Measurements from ENCODE around the gene SNX1. TPM values are rescaled to one million over a fixed set of nuclear protein-coding genes. Genes with fewer than 3 reads are reported as not detected.

The SNX1 gene
- total RNA-seq, 3 donors from 2014 or later = 88.4 to 96.4 (median 93.6) TPM

GRCh38 chr15:64143276-64143675 lies 47.5 kb downstream of the SNX1 start:
- DNase-seq (no peak), ATAC-seq (no peak)
- Mint-ChIP-seq H3K4me3 (no peak overlapping the region), H3K27me3 (ENCODE audit: low read depth) (no peaks in the 10 kb centered on the region), H3K4me1 (ENCODE audit: low read depth) (no peaks in the 10 kb centered on the region), H3K36me3 (ENCODE audit: insufficient read depth) (peaks cover 17% of the 10 kb centered on the region), H3K9me3 (no peaks in the 10 kb centered on the region)

- no peaks in the 10 kb centered on the region for H3K27me3 Mint-ChIP-seq (ENCODE audit: low read depth)
- ATAC-seq (no peak), DNase-seq (no peak)
- H3K4me3 Mint-ChIP-seq = no peak overlapping the region
- no peaks in the 10 kb centered on the region for H3K9me3 Mint-ChIP-seq
- peaks cover 15% of the 10 kb centered on the region for H3K36me3 Mint-ChIP-seq (ENCODE audit: insufficient read depth)
- no peaks in the 10 kb centered on the region for H3K4me1 Mint-ChIP-seq (ENCODE audit: low read depth)
Measured at GRCh38 chr15:64144192-64144564, 48.4 kb downstream of the SNX1 start.

- peaks cover 15% of the 10 kb centered on the region for H3K36me3 Mint-ChIP-seq (ENCODE audit: insufficient read depth)
- H3K9me3 Mint-ChIP-seq = no peaks in the 10 kb centered on the region
- DNase-seq = no peak
- no peaks in the 10 kb centered on the region for H3K27me3 Mint-ChIP-seq (ENCODE audit: low read depth)
- H3K4me1 Mint-ChIP-seq (ENCODE audit: low read depth) = peaks cover 5% of the 10 kb centered on the region
- no peak overlapping the region for H3K4me3 Mint-ChIP-seq
- ATAC-seq = no peak
Measured at GRCh38 chr15:64144565-64145281, 48.9 kb downstream of the SNX1 start.

GRCh38 chr15:64146041-64146440 lies 50.3 kb downstream of the SNX1 start:
- H3K9me3 Mint-ChIP-seq = no peaks in the 10 kb centered on the region
- no peak for ATAC-seq
- no peak for DNase-seq
- peaks cover 2% of the 10 kb centered on the region for H3K27me3 Mint-ChIP-seq (ENCODE audit: low read depth)
- H3K36me3 Mint-ChIP-seq (ENCODE audit: insufficient read depth) = peaks cover 10% of the 10 kb centered on the region
- H3K4me1 Mint-ChIP-seq (ENCODE audit: low read depth) = peaks cover 13% of the 10 kb centered on the region
- H3K4me3 Mint-ChIP-seq = no peak overlapping the region

GRCh38 chr15:64146520-64146884 lies 50.7 kb downstream of the SNX1 start:
- peaks cover 7% of the 10 kb centered on the region for H3K36me3 Mint-ChIP-seq (ENCODE audit: insufficient read depth)
- no peaks in the 10 kb centered on the region for H3K9me3 Mint-ChIP-seq
- DNase-seq (no peak), ATAC-seq (no peak)
- peaks cover 3% of the 10 kb centered on the region for H3K27me3 Mint-ChIP-seq (ENCODE audit: low read depth)
- no peak overlapping the region for H3K4me3 Mint-ChIP-seq
- peaks cover 13% of the 10 kb centered on the region for H3K4me1 Mint-ChIP-seq (ENCODE audit: low read depth)

GRCh38 chr15:64146885-64147681 lies 51.3 kb downstream of the SNX1 start:
- H3K4me3 Mint-ChIP-seq = no peak overlapping the region
- no peaks in the 10 kb centered on the region for H3K9me3 Mint-ChIP-seq
- H3K27me3 Mint-ChIP-seq (ENCODE audit: low read depth) = peaks cover 3% of the 10 kb centered on the region
- H3K36me3 Mint-ChIP-seq (ENCODE audit: insufficient read depth) = peaks cover 7% of the 10 kb centered on the region
- ATAC-seq = no peak
- H3K4me1 Mint-ChIP-seq (ENCODE audit: low read depth) = peaks cover 13% of the 10 kb centered on the region
- no peak for DNase-seq

- Mint-ChIP-seq H3K9me3 (no peaks in the 10 kb centered on the region), H3K4me1 (ENCODE audit: low read depth) (peaks cover 13% of the 10 kb centered on the region), H3K36me3 (ENCODE audit: insufficient read depth) (peaks cover 7% of the 10 kb centered on the region), H3K27me3 (ENCODE audit: low read depth) (peaks cover 9% of the 10 kb centered on the region), H3K4me3 (no peak overlapping the region)
- DNase-seq = no peak
- no peak for ATAC-seq
Measured at GRCh38 chr15:64148168-64148567, 52.4 kb downstream of the SNX1 start.

- no peak for DNase-seq
- Mint-ChIP-seq H3K4me3 (no peak overlapping the region), H3K27me3 (ENCODE audit: low read depth) (peaks cover 11% of the 10 kb centered on the region), H3K36me3 (ENCODE audit: insufficient read depth) (peaks cover 3% of the 10 kb centered on the region), H3K9me3 (no peaks in the 10 kb centered on the region), H3K4me1 (ENCODE audit: low read depth) (peaks cover 16% of the 10 kb centered on the region)
- no peak for ATAC-seq
Measured at GRCh38 chr15:64148581-64148980, 52.8 kb downstream of the SNX1 start.

- Mint-ChIP-seq H3K9me3 (no peaks in the 10 kb centered on the region), H3K27me3 (ENCODE audit: low read depth) (peaks cover 11% of the 10 kb centered on the region), H3K4me3 (no peak overlapping the region), H3K4me1 (ENCODE audit: low read depth) (peaks cover 19% of the 10 kb centered on the region), H3K36me3 (ENCODE audit: insufficient read depth) (peaks cover under 1% of the 10 kb centered on the region)
- no peak for DNase-seq
- no peak for ATAC-seq
Measured at GRCh38 chr15:64149424-64149823, 53.6 kb downstream of the SNX1 start.

- Mint-ChIP-seq H3K36me3 (ENCODE audit: insufficient read depth) (peaks cover 2% of the 10 kb centered on the region), H3K9me3 (no peaks in the 10 kb centered on the region), H3K4me3 (no peak overlapping the region), H3K4me1 (ENCODE audit: low read depth) (peaks cover 20% of the 10 kb centered on the region), H3K27me3 (ENCODE audit: low read depth) (peaks cover 11% of the 10 kb centered on the region)
- ATAC-seq (no peak), DNase-seq (no peak)
Measured at GRCh38 chr15:64149893-64150578, 54.3 kb downstream of the SNX1 start.

- Mint-ChIP-seq H3K36me3 (ENCODE audit: insufficient read depth) (peaks cover 13% of the 10 kb centered on the region), H3K4me3 (peak within 1 kb of the TSS; percentile 78), H3K9me3 (no peaks in the 10 kb centered on the region), H3K4me1 (ENCODE audit: low read depth) (peaks cover 20% of the 10 kb centered on the region), H3K27me3 (ENCODE audit: low read depth) (peaks cover 11% of the 10 kb centered on the region)
- peak; percentile 18 to 28 for ATAC-seq
- DNase-seq = no peak
Measured at GRCh38 chr15:64151727-64152506, 56.1 kb downstream of the SNX1 start, which contains the start of gene SNX22. SNX22 (plus strand) TSS chr15:64151731; CDS start chr15:64151776, 45 bp downstream.

GRCh38 chr15:64152507-64153387 lies 57.0 kb downstream of the SNX1 start:
- H3K9me3 Mint-ChIP-seq = no peaks in the 10 kb centered on the region
- H3K27me3 Mint-ChIP-seq (ENCODE audit: low read depth) = peaks cover 11% of the 10 kb centered on the region
- H3K4me1 Mint-ChIP-seq (ENCODE audit: low read depth) = peaks cover 20% of the 10 kb centered on the region
- DNase-seq = no peak
- H3K4me3 Mint-ChIP-seq = peak overlapping the region; percentile 63
- ATAC-seq = no peak
- H3K36me3 Mint-ChIP-seq (ENCODE audit: insufficient read depth) = peaks cover 19% of the 10 kb centered on the region
